Neural crest cell (in vitro differentiated cells): Measurements from ENCODE around the gene ABCF2. TPM values are rescaled to one million over a fixed set of nuclear protein-coding genes. Genes with fewer than 3 reads are reported as not detected.

Experiments used
- DNase-seq: peaks from one replicate; pipeline ENCODE4 v3.0.0; 2021; ENCODE audit warnings: low read depth, mixed read lengths, low spot score
- H3K27ac Mint-ChIP-seq: one replicate; pipeline ENCODE4 v1.8.0; 2021; ENCODE audit warnings: mild to moderate bottlenecking, mixed read lengths; ENCODE audit not compliant: unreplicated experiment
- H3K27me3 Mint-ChIP-seq: 2 replicates; pipeline ENCODE4 v1.8.0; 2021; ENCODE audit warnings: low read depth, mild to moderate bottlenecking, mixed read lengths
- H3K36me3 Mint-ChIP-seq: 2 replicates; pipeline ENCODE4 v1.8.0; 2021; ENCODE audit warnings: low read depth, mild to moderate bottlenecking, mixed read lengths
- H3K4me1 Mint-ChIP-seq: 2 replicates; pipeline ENCODE4 v1.8.0; 2021; ENCODE audit warnings: mixed read lengths
- H3K4me3 Mint-ChIP-seq: one replicate; pipeline ENCODE4 v1.8.0; 2021; ENCODE audit warnings: mild to moderate bottlenecking, mixed read lengths
- H3K9me3 Mint-ChIP-seq: 2 replicates; pipeline ENCODE4 v1.8.0; 2021; ENCODE audit warnings: mixed read lengths
- total RNA-seq: library from RNA; stranded (reverse); gene quantifications from 2 replicates; pipeline ENCODE4 v1.2.1, GENCODE V29; 2021
- TF ChIP-seq, protein P1 (sequence below): fragments of 200-600 bp; sonication (generic); conservative IDR thresholded peaks from 2 replicates; pipeline ENCODE4 v1.5.0; 2021; ENCODE audit warnings: antibody characterized with exemption, mild to moderate bottlenecking

Gene ABCF2
- total RNA-seq, 1 donor from 2014 or later, result 68.2 TPM

DNA sequence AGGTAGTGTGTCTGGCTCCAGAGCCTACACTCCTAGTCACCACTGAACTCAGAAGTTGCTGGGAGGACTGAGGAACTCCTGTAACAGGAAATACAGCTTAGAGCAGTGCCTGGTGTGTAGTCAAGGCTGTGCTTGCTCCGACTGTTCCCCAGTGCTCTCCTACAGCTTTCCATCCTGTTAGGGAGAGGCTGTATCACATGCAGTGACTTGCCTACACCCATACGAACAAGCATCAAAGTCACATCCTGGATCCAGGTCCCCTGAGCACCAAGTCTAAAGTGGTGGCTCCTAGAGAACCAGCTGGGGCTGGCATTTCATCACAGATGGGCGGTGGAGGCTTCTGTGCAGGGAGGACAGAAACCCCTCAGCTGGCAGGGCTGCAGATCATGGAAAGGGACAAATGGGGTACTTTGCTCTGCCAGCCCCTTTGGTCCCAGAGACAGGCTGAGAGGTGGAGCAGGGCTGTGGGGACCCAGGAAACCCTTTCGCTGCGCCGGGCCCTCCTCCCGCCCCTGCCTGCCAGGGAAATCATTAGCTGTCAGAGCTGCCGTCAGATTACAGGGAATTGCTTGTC lies 47.6 kb downstream of the ABCF2 start:
- no peaks in the 10 kb centered on the region for H3K9me3 Mint-ChIP-seq
- H3K4me1 Mint-ChIP-seq, result no peaks in the 10 kb centered on the region
- peaks cover 8% of the 10 kb centered on the region for H3K27me3 Mint-ChIP-seq
- H3K4me3 Mint-ChIP-seq, result no peak overlapping the region
- no peak for DNase-seq
- no peak overlapping the region for H3K27ac Mint-ChIP-seq
- H3K36me3 Mint-ChIP-seq, result no peaks in the 10 kb centered on the region
- TF ChIP-seq, protein P1, sequence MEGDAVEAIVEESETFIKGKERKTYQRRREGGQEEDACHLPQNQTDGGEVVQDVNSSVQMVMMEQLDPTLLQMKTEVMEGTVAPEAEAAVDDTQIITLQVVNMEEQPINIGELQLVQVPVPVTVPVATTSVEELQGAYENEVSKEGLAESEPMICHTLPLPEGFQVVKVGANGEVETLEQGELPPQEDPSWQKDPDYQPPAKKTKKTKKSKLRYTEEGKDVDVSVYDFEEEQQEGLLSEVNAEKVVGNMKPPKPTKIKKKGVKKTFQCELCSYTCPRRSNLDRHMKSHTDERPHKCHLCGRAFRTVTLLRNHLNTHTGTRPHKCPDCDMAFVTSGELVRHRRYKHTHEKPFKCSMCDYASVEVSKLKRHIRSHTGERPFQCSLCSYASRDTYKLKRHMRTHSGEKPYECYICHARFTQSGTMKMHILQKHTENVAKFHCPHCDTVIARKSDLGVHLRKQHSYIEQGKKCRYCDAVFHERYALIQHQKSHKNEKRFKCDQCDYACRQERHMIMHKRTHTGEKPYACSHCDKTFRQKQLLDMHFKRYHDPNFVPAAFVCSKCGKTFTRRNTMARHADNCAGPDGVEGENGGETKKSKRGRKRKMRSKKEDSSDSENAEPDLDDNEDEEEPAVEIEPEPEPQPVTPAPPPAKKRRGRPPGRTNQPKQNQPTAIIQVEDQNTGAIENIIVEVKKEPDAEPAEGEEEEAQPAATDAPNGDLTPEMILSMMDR, result no peak

DNA sequence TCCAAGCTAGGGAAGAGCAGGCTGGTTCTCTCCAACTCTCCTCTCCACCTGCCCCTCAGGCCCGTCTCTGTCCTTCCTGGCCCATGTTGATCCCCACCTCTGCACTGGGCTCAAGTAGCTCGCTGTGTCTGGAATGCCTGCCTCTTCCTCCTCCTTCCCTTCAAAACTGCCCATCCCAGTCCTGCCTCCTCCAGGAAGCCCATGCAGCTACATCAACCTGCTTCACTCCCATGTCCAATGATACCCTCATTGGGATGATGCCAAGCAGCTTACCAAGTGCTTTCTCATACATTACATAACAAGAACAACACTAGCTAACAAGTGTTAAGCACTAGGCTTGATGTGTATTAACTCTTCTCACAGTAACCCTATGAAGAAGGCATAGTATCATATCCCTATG lies 48.2 kb downstream of the ABCF2 start:
- Mint-ChIP-seq H3K36me3 (no peaks in the 10 kb centered on the region), H3K4me1 (no peaks in the 10 kb centered on the region), H3K4me3 (no peak overlapping the region), H3K27ac (no peak overlapping the region), H3K27me3 (peaks cover 8% of the 10 kb centered on the region), H3K9me3 (no peaks in the 10 kb centered on the region)
- DNase-seq, result no peak
- TF ChIP-seq, protein P1, result no peak

DNA sequence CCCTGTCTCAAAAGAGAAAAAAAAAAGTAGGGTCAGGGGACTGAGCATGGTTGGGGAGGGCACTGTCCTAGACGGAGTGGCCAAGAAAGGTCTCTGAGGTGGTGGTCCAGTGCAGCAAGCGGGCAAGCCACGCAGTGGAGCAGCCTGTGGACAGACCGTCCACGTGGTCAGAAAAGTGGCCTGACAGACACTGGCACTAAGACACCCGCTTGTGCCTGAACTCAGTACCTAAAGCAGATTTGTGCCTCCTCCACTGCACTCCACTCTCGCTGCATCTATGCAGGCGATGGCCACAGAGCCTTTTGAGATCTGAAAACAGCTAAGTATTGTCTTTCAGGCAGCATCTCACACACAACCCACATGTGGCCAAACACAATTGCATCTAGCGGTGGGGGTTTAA lies 48.8 kb downstream of the ABCF2 start:
- no peaks in the 10 kb centered on the region for H3K9me3 Mint-ChIP-seq
- DNase-seq, result no peak
- no peak overlapping the region for H3K27ac Mint-ChIP-seq
- H3K4me3 Mint-ChIP-seq, result no peak overlapping the region
- TF ChIP-seq, protein P1, result no peak
- H3K27me3 Mint-ChIP-seq, result peaks cover 10% of the 10 kb centered on the region
- H3K36me3 Mint-ChIP-seq, result no peaks in the 10 kb centered on the region
- no peaks in the 10 kb centered on the region for H3K4me1 Mint-ChIP-seq

DNA sequence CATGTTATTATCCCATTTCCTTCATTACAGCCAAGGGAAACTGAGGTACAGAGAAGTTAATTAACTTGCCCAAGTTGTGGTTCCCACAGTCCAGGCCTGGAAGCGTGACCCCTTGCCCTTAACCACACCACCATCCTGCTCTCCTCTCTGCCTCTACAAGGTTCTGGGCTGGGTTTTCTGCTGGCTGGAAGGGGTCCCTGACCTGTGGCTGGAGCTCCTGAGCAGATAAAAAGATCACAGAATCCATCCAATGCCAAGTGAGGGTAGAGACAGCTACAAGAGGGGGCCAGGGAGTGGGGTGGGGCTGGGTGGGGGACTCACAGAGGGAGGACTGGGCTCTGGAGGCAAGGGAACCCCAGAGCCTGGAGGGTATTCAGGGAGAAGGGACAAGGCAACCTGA lies 49.7 kb downstream of the ABCF2 start:
- Mint-ChIP-seq H3K36me3 (no peaks in the 10 kb centered on the region), H3K27me3 (peaks cover 18% of the 10 kb centered on the region), H3K4me1 (peaks cover 5% of the 10 kb centered on the region), H3K27ac (no peak overlapping the region), H3K9me3 (no peaks in the 10 kb centered on the region), H3K4me3 (no peak overlapping the region)
- TF ChIP-seq, protein P1, result no peak
- DNase-seq, result no peak

DNA sequence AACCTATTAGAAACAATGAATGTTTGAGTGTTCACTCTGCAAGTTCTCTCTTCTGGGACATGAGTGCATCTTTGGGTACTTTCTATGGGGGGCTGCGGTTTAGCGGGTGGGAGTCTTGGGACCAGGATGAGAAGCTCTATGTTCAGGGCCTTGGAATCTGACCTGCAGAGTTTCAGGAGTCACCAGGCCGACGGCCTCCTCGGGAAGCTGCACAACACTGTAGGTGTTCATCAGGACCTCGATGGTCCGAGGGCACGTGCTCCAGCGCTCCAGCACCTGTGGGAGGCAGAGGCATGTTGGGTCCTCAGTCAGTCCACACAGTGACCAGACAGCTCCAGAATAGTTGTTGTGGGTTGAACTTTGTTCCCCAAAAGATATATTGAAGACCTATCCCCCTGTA lies 50.6 kb downstream of the ABCF2 start:
- no peaks in the 10 kb centered on the region for H3K36me3 Mint-ChIP-seq
- no peaks in the 10 kb centered on the region for H3K9me3 Mint-ChIP-seq
- TF ChIP-seq, protein P1, result no peak
- no peak for DNase-seq
- no peak overlapping the region for H3K4me3 Mint-ChIP-seq
- peaks cover 25% of the 10 kb centered on the region for H3K27me3 Mint-ChIP-seq
- H3K27ac Mint-ChIP-seq, result peak overlapping the region; percentile 22
- peaks cover 7% of the 10 kb centered on the region for H3K4me1 Mint-ChIP-seq
